IMR-90 (cell line): ENCODE results near the gene NOXA1. TPM values are rescaled to one million over a fixed set of nuclear protein-coding genes. Genes with fewer than 3 reads are reported as not detected.
A peak's percentile ranks its signal among the peaks of the same experiment; 100 is the strongest.

Experiments used
- ATAC-seq: fragments of 200-7000 bp; cut with Tn5 transposase; 2 replicates; pipeline ENCODE4 v1.9.1; 2020; ENCODE audit warnings: low read depth, mild to moderate bottlenecking, moderate library complexity
- BruUV-seq: library from RNA; stranded (reverse); fragments of 400-500 nt; replicated peaks from 2 replicates; lab custom pipeline; 2021; lab: Mats Ljungman, UMichigan
- CTCF ChIA-PET: fragments of 300-600 bp; formaldehyde crosslinking; extraction: SDS; loops from one replicate; lab custom pipeline; 2021; ENCODE audit warnings: antibody characterized with exemption; lab: Yijun Ruan, JAX
- POLR2A ChIA-PET: fragments of 300-600 bp; sonication (Branson Sonifier 250); formaldehyde crosslinking; loops from one replicate; lab custom pipeline; 2022; ENCODE audit warnings: antibody characterized with exemption; ENCODE audit not compliant: unreplicated experiment; lab: Charles Lee
- DNase-seq: peaks from one replicate; pipeline ENCODE4 v3.0.0; 2013
- H2AFZ ChIP-seq: replicated peaks from 2 replicates; pipeline ENCODE3; 2013; ENCODE audit warnings: low read length, mild to moderate bottlenecking; ENCODE audit not compliant: poor library complexity
- H2AK5ac ChIP-seq: 2 replicates; pipeline ENCODE4 v1.6.1; 2013; ENCODE audit warnings: low read depth, low read length, inconsistent platforms
- H2AK9ac ChIP-seq: replicated peaks from 2 replicates; pipeline ENCODE3; 2013; ENCODE audit warnings: mild to moderate bottlenecking, low read depth, low read length, moderate library complexity; ENCODE audit not compliant: poor library complexity
- H2BK120ac ChIP-seq: 2 replicates; pipeline ENCODE4 v1.6.1; 2013; ENCODE audit warnings: low read depth, low read length, inconsistent platforms
- H2BK15ac ChIP-seq: 3 replicates; pipeline ENCODE4 v1.6.1; 2013; ENCODE audit warnings: low read depth, low read length, inconsistent platforms
- H2BK20ac ChIP-seq: 2 replicates; pipeline ENCODE4 v1.6.1; 2013; ENCODE audit warnings: low read depth, mild to moderate bottlenecking, inconsistent platforms, low read length, moderate library complexity
- H2BK5ac ChIP-seq: 2 replicates; pipeline ENCODE4 v1.6.1; 2013; ENCODE audit warnings: mild to moderate bottlenecking, low read depth, low read length, inconsistent platforms; ENCODE audit not compliant: poor library complexity, severe bottlenecking
- H3K14ac ChIP-seq: replicated peaks from 2 replicates; pipeline ENCODE4 v1.6.1; 2013; ENCODE audit warnings: low read depth, low read length, inconsistent platforms
- H3K18ac ChIP-seq: 2 replicates; pipeline ENCODE4 v1.6.1; 2013; ENCODE audit warnings: low read depth, low read length, control low read depth
- H3K23ac ChIP-seq: 2 replicates; pipeline ENCODE4 v1.6.1; 2013; ENCODE audit warnings: low read depth, low read length, inconsistent platforms
- H3K27ac ChIP-seq: 2 replicates; pipeline ENCODE4 v1.5.1; 2013; ENCODE audit warnings: mild to moderate bottlenecking, control low read depth, low read length; ENCODE audit not compliant: insufficient read depth
- H3K27me3 ChIP-seq: 2 replicates; pipeline ENCODE4 v1.6.1; 2013; ENCODE audit warnings: low read length; ENCODE audit not compliant: control insufficient read depth, insufficient read depth
- H3K36me3 ChIP-seq: 2 replicates; pipeline ENCODE4 v1.6.1; 2013; ENCODE audit warnings: low read length, mixed read lengths; ENCODE audit not compliant: control insufficient read depth, insufficient read depth
- H3K4ac ChIP-seq: 2 replicates; pipeline ENCODE4 v1.6.1; 2013; ENCODE audit warnings: low read depth, low read length, inconsistent platforms
- H3K4me1 ChIP-seq: 2 replicates; pipeline ENCODE4 v1.6.1; 2013; ENCODE audit warnings: low read length, mixed read lengths; ENCODE audit not compliant: control insufficient read depth, insufficient read depth
- H3K4me2 ChIP-seq: 2 replicates; pipeline ENCODE4 v1.6.1; 2013; ENCODE audit warnings: low read depth, mild to moderate bottlenecking, control low read depth, low read length, moderate library complexity
- H3K4me3 ChIP-seq: 2 replicates; pipeline ENCODE4 v1.5.1; 2013; ENCODE audit warnings: low read depth, mild to moderate bottlenecking, control low read depth, low read length, moderate library complexity; ENCODE audit not compliant: insufficient read depth
- H3K56ac ChIP-seq: 2 replicates; pipeline ENCODE4 v1.6.1; 2013; ENCODE audit warnings: low read length, inconsistent platforms; ENCODE audit not compliant: insufficient read depth; ENCODE audit errors: extremely low read depth
- H3K79me1 ChIP-seq, 2 experiments: 2 replicates each; pipeline ENCODE4 v1.6.1; 2013; ENCODE audit warnings: low read length in 2 of 2, inconsistent platforms in 1 of 2, low read depth in 1 of 2
- H3K9ac ChIP-seq: 2 replicates; pipeline ENCODE4 v1.6.1; 2013; ENCODE audit warnings: low read depth, low read length, control low read depth
- H3K9me1 ChIP-seq: 2 replicates; pipeline ENCODE4 v1.6.1; 2013; ENCODE audit warnings: low read length, inconsistent platforms; ENCODE audit not compliant: insufficient read depth
- H3K9me3 ChIP-seq: 2 replicates; pipeline ENCODE4 v1.6.1; 2013; ENCODE audit warnings: low read length; ENCODE audit not compliant: control insufficient read depth, insufficient read depth
- H4K20me1 ChIP-seq: 2 replicates; pipeline ENCODE4 v1.6.1; 2013; ENCODE audit warnings: low read length, inconsistent platforms; ENCODE audit not compliant: insufficient read depth
- H4K5ac ChIP-seq: 2 replicates; pipeline ENCODE4 v1.6.1; 2013; ENCODE audit warnings: mild to moderate bottlenecking, low read depth, low read length, control low read depth
- H4K8ac ChIP-seq, 2 experiments: 2 replicates each; pipeline ENCODE4 v1.6.1; 2013; ENCODE audit warnings: low read depth in 2 of 2, low read length in 2 of 2, control low read depth in 1 of 2, inconsistent platforms in 1 of 2
- H4K91ac ChIP-seq: 2 replicates; pipeline ENCODE4 v1.6.1; 2013; ENCODE audit warnings: low read depth, low read length, inconsistent platforms; ENCODE audit not compliant: insufficient read depth
- CTCF ChIP-seq: conservative IDR thresholded peaks from 2 replicates; pipeline ENCODE4 v1.5.1; 2012; ENCODE audit warnings: mild to moderate bottlenecking, low read depth, low read length, improper control_type of control experiment
- ELK1 ChIP-seq: fragments of 150-350 bp; IDR thresholded peaks from 2 replicates; pipeline ENCODE4 v1.6.1; 2016; ENCODE audit warnings: low read depth, mild to moderate bottlenecking, low read length, moderate library complexity, borderline replicate concordance
- FOS ChIP-seq: fragments of 150-350 bp; IDR thresholded peaks from 2 replicates; pipeline ENCODE4 v1.6.1; 2016; ENCODE audit warnings: low read depth, low read length
- MAFK ChIP-seq: IDR thresholded peaks from 2 replicates; pipeline ENCODE4 v1.6.1; 2012; ENCODE audit warnings: low read depth, low read length, improper control_type of control experiment
- MAZ ChIP-seq: IDR thresholded peaks from 2 replicates; pipeline ENCODE4 v1.6.1; 2012; ENCODE audit warnings: low read depth, mild to moderate bottlenecking, low read length, improper control_type of control experiment, moderate library complexity, borderline replicate concordance
- MXI1 ChIP-seq: IDR thresholded peaks from 2 replicates; pipeline ENCODE4 v1.6.1; 2012; ENCODE audit warnings: low read depth, mild to moderate bottlenecking, low read length, moderate library complexity, borderline replicate concordance
- POLR2A ChIP-seq: IDR thresholded peaks from 2 replicates; pipeline ENCODE4 v1.6.1; 2012; ENCODE audit warnings: mild to moderate bottlenecking, low read depth, low read length
- RAD21 ChIP-seq: IDR thresholded peaks from 2 replicates; pipeline ENCODE4 v1.6.1; 2012; ENCODE audit warnings: low read length, improper control_type of control experiment
- RCOR1 ChIP-seq: IDR thresholded peaks from 2 replicates; pipeline ENCODE4 v1.6.1; 2012; ENCODE audit warnings: mild to moderate bottlenecking, low read length, improper control_type of control experiment; ENCODE audit not compliant: insufficient replicate concordance
- SMC3 ChIP-seq: fragments of 150-350 bp; IDR thresholded peaks from 2 replicates; pipeline ENCODE4 v1.6.1; 2016; ENCODE audit warnings: low read depth, mild to moderate bottlenecking, antibody characterized with exemption, low read length, moderate library complexity
- USF2 ChIP-seq: fragments of 150-350 bp; IDR thresholded peaks from 2 replicates; pipeline ENCODE4 v1.6.1; 2017; ENCODE audit warnings: mild to moderate bottlenecking, antibody characterized with exemption, low read length, low read depth
- WGBS, 2 experiments: methylation state at CpG; one replicate each; pipeline versions ENCODE4 v1.1.5 to v1.1.7; 2013; ENCODE audit warnings: missing lambda C conversion rate in 2 of 2; ENCODE audit not compliant: insufficient read length in 1 of 2; ENCODE audit errors: extremely low coverage in 2 of 2; 5-methylcytosine and 5-hydroxymethylcytosine counted together
- dilution Hi-C: fragments of 300-500 bp; cut with HindIII; formaldehyde crosslinking; loops from one replicate; pipeline ENCODE4 v1.14.3; 2018; ENCODE audit warnings: low sequenced_read_pairs; ENCODE audit not compliant: unreplicated experiment
- in situ Hi-C: fragments of 300-500 bp; cut with MboI; formaldehyde crosslinking; loops from 3 replicates; pipeline ENCODE4 v1.14.3; 2019; ENCODE audit warnings: low sequenced_read_pairs, inconsistent platforms, mixed read lengths
- intact Hi-C: fragments of 100-400 bp; cut with micrococcal nuclease; formaldehyde crosslinking; loops from 2 replicates; pipeline ENCODE4 v1.10.0; 2022
- polyA plus RNA-seq, 3 experiments: library from polyadenylated mRNA; depleted of rRNA; stranded (reverse); fragments of >200 nt; gene quantifications; 2 replicates each; pipeline ENCODE4 v1.2.3, GENCODE V29; 2012; ENCODE audit warnings: low replicate concordance in 1 of 3
- total RNA-seq: library from RNA; depleted of rRNA; stranded (reverse); fragments of >200 nt; gene quantifications from 2 replicates; pipeline ENCODE4 v1.2.3, GENCODE V29; 2012

NOXA1 gene
- total and polyA plus RNA-seq, 2 of the 4 experiments (the other 2 are of a cell fraction): 0.17 TPM; not detected in 1

GRCh38 chr9:137411645-137412380, 11.4 kb upstream of the NOXA1 start (continued):
- TF ChIP-seq MXI1 (no peak), FOS (peak; percentile 80)

GRCh38 chr9:137412431-137412830, 10.8 kb upstream of the NOXA1 start:
- peak overlapping the region; percentile 62 to 63 for H4K8ac ChIP-seq
- peak overlapping the region; percentile 83 for H2AK9ac ChIP-seq
- H3K4me2 ChIP-seq: no peak overlapping the region
- no peak overlapping the region for H2AFZ ChIP-seq
- in situ Hi-C loops (no loop called here), intact Hi-C loops (no loop called here), dilution Hi-C loops (no loop called here)
- peaks cover 24% of the 10 kb centered on the region for H3K4me1 ChIP-seq
- H3K56ac ChIP-seq: no peak overlapping the region
- ATAC-seq (peak; percentile 42), DNase-seq (peak; percentile 41)
- no peaks in the 10 kb centered on the region for H4K20me1 ChIP-seq
- peak overlapping the region; percentile 51 for H3K23ac ChIP-seq
- H3K4me3 ChIP-seq: no peak overlapping the region
- no peak overlapping the region for H4K5ac ChIP-seq
- TF ChIP-seq RCOR1 (no peak), USF2 (no peak), SMC3 (no peak), RAD21 (no peak), ELK1 (no peak), MAFK (no peak), MAZ (no peak), CTCF (no peak), POLR2A (no peak)
- H4K91ac ChIP-seq: peak overlapping the region; percentile 83
- no peak overlapping the region for H3K18ac ChIP-seq
- no peak overlapping the region for H3K9ac ChIP-seq
- H2BK5ac ChIP-seq: peak overlapping the region; percentile 78
- peak overlapping the region; percentile 74 for H2BK20ac ChIP-seq
- ChIA-PET POLR2A (no interaction called here), CTCF (interaction anchor here (2.6 kb wide), 1 partner anchor 11 kb away, joined by 9 read pairs; the partner anchor contains the start of genes EXD3 and NOXA1)
- H2AK5ac ChIP-seq: peak overlapping the region; percentile 96
- peak overlapping the region; percentile 2; the same call in 1 of the 2 replicates for H3K27ac ChIP-seq
- H3K14ac ChIP-seq: peak overlapping the region; percentile 79; the same call in 1 of the 2 replicates
- H3K36me3 ChIP-seq: peaks cover 3% of the 10 kb centered on the region; the same call in 1 of the 2 replicates
- WGBS, 2 experiments: 60% methylated on average over 2 of the region's 10 CpGs; no CpG with 5 or more reads in 1 of the 2 experiments
- no peaks in the 10 kb centered on the region for H3K27me3 ChIP-seq
- peak overlapping the region; percentile 99; the same call in 2 of the 3 replicates for H2BK15ac ChIP-seq
- H3K4ac ChIP-seq: peak overlapping the region; percentile 87
- H3K79me1 ChIP-seq: peaks cover 15 to 46% of the 10 kb centered on the region in 2 experiments; a peak in 3 of 4 replicates
- BruUV-seq: no TSS peak
- no peaks in the 10 kb centered on the region for H3K9me3 ChIP-seq
- H2BK120ac ChIP-seq: peak overlapping the region; percentile 79
- peaks cover 12% of the 10 kb centered on the region for H3K9me1 ChIP-seq
